HEK293T (cell line): Measurements from ENCODE around the gene ELAC2.

Experiments used
- ARNT ChIP-seq: fragments of 450-650 bp; IDR thresholded peaks from 2 replicates; pipeline ENCODE4 v1.6.1; 2017; ENCODE audit warnings: mild to moderate bottlenecking
- BHLHE40 ChIP-seq: fragments of 450-650 bp; IDR thresholded peaks from 2 replicates; pipeline ENCODE4 v1.6.1; 2016; ENCODE audit warnings: mild to moderate bottlenecking, moderate library complexity, borderline replicate concordance
- CTBP1 ChIP-seq: fragments of 450-650 bp; IDR thresholded peaks from 2 replicates; pipeline ENCODE4 v1.6.1; 2016; ENCODE audit warnings: borderline replicate concordance
- ELF4 ChIP-seq: fragments of 450-650 bp; IDR thresholded peaks from 2 replicates; pipeline ENCODE4 v1.6.1; 2017; ENCODE audit warnings: antibody characterized with exemption
- FOXK2 ChIP-seq: fragments of 450-650 bp; IDR thresholded peaks from 2 replicates; pipeline ENCODE4 v1.6.1; 2016; ENCODE audit warnings: mild to moderate bottlenecking
- FOXM1 ChIP-seq: fragments of 450-650 bp; IDR thresholded peaks from 2 replicates; pipeline ENCODE4 v1.6.1; 2017; ENCODE audit warnings: mild to moderate bottlenecking, borderline replicate concordance
- HDGF ChIP-seq: fragments of 450-650 bp; IDR thresholded peaks from 2 replicates; pipeline ENCODE4 v1.6.1; 2017; ENCODE audit warnings: antibody characterized with exemption, borderline replicate concordance
- L3MBTL2 ChIP-seq: fragments of 450-650 bp; conservative IDR thresholded peaks from 2 replicates; pipeline ENCODE4 v1.6.1; 2016; ENCODE audit warnings: mild to moderate bottlenecking
- NFRKB ChIP-seq: fragments of 450-650 bp; IDR thresholded peaks from 2 replicates; pipeline ENCODE4 v1.6.1; 2016; ENCODE audit warnings: mild to moderate bottlenecking, moderate library complexity
- SP1 ChIP-seq: fragments of 450-650 bp; IDR thresholded peaks from 2 replicates; pipeline ENCODE4 v1.6.1; 2017
- SUZ12 ChIP-seq: fragments of 450-650 bp; IDR thresholded peaks from 2 replicates; pipeline ENCODE4 v1.6.1; 2016; ENCODE audit warnings: mild to moderate bottlenecking
- TARDBP ChIP-seq: fragments of 450-650 bp; IDR thresholded peaks from 2 replicates; pipeline ENCODE4 v1.6.1; 2016
- TF ChIP-seq, protein P1 (sequence below): fragments of 450-650 bp; IDR thresholded peaks from 2 replicates; pipeline ENCODE4 v1.6.1; 2016

DNA sequence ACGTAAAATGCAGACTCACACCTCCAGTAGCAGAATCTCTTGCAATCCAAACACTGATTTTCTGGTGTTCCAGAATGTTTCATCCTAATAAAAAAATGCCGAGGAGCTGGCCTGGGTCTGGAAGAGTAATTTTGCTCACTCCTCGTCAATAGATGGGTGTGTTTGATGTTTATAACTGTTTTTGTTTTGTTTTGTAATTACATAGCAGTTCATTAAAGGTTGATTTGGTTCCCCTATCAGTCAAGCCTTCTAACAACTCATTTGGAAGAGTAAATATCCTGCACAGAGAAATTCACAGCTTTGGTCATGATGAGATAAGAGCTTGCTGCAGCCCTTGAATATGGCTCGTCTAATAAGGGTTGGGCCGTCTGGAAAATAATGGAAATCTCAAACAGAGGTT is 36.8 kb upstream of the ELAC2 start:
- TF ChIP-seq ARNT (no peak), FOXK2 (no peak), HDGF (no peak), ELF4 (no peak), SUZ12 (no peak), BHLHE40 (no peak), NFRKB (no peak), SP1 (no peak), FOXM1 (no peak), TARDBP (no peak), CTBP1 (no peak), L3MBTL2 (no peak)
- TF ChIP-seq, protein P1, sequence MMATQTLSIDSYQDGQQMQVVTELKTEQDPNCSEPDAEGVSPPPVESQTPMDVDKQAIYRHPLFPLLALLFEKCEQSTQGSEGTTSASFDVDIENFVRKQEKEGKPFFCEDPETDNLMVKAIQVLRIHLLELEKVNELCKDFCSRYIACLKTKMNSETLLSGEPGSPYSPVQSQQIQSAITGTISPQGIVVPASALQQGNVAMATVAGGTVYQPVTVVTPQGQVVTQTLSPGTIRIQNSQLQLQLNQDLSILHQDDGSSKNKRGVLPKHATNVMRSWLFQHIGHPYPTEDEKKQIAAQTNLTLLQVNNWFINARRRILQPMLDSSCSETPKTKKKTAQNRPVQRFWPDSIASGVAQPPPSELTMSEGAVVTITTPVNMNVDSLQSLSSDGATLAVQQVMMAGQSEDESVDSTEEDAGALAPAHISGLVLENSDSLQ, result no peak
